ENCODE data around the gene GRID1.

Gene GRID1

DNA sequence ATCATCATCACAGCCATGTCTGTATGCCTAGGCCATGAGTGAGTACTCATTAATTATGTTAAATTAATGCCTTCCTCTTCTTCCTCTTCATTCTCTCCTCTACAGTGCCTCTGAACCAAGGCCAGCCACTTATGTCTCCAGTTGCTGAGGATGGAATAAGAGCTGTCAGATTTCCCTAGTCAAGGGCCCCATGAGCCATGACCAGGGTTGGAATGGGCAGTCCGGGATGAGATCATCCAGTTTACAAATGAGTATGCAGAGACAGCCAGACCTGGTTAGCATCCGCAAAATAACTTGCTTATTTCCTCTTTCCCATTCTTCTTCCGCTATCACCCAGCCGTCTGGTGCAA is 342.7 kb downstream of the GRID1 start:
- DNase-seq = no peak

DNA sequence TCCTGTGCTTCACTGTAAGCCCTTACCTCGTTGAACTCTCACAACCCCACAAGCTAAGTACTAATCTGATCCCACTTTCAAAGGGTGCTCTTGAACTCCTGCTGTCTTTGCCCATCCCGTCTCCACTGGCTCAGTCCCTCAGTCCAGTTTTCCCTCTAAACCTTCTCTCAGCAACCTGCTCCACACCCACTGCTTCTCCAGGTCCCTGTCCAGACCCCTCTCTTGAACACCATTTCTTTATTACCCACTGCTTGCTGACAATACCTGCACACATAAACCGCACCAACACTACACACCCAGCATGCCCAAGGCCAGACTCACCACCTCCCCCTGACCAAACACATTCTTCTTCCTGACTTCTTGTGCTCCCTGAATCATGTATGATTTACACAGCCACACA is 343.3 kb downstream of the GRID1 start:
- DNase-seq = no peak

DNA sequence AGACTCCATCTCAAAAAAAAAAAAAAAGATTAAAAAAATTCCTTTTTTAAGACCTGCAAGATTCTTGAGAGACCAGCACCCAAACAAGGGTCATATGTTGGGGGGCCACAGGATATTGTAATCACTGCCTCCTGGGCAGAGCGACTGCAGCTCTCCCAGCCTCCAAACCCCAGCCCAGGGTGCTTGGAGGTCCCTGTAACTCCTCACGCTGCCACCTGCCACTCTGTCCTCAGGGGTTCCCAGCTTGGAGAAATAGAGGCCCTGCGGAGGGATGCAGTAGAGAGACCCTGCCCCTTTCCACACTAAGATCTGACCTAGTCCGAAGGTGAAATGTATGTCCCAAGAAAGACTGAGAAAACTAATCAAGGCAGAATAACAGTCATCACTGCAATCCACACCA is 343.7 kb downstream of the GRID1 start:
- no peak for DNase-seq

DNA sequence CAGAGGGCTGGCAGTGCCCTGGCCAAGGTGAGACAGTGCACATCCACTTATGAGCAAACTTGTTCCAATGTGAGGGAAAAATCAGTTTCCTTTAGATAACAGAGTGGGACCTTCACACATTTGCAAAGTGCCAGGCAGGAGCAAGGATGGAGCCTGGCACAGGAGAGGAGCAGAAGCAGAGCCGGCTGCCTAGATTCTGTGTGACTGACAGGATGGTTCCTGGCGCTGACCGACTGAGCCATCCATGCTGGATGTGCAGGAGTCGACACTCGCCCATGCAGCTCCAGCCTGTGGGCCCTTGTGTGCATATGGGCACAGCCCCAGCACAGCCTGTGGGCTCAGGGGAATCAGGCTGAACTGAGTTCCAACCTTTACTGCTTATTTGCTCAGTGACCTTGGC is 346.5 kb downstream of the GRID1 start:
- no peak for DNase-seq

DNA sequence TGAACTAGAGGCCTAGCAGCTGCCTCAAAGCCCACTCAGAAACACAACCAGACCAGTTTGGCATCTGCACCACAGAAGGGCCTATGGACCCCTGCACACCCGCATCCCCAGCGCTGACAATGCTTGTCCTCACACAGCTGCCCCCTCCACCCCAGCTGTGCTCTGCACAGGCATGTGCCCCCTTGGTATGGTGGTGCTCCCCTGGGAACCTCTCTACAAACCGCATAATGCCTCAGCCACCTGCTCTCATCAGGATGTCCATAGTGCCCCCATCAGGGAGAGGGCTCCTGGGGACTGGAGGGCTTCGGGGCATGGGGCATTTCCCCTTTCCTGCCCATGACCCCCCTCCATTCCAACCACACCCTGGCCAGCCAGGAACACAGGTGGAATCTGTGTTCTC is 347.5 kb downstream of the GRID1 start:
- no peak for DNase-seq

DNA sequence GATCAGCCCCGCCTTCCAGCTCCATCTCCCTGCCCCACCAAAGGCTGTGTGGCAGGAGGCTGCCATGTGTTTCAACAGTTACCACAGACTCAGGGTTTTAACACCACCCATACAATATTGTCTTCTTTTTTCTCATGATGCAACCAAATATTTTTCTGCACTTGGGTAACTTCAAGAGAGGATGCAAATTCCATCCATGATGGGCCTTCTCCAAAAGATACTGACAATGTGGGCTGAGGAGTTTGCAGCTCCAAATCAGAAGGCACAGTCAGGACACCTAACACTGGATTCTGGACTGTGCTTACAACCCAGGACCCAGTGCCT is 347.9 kb downstream of the GRID1 start:
- DNase-seq = no peak

DNA sequence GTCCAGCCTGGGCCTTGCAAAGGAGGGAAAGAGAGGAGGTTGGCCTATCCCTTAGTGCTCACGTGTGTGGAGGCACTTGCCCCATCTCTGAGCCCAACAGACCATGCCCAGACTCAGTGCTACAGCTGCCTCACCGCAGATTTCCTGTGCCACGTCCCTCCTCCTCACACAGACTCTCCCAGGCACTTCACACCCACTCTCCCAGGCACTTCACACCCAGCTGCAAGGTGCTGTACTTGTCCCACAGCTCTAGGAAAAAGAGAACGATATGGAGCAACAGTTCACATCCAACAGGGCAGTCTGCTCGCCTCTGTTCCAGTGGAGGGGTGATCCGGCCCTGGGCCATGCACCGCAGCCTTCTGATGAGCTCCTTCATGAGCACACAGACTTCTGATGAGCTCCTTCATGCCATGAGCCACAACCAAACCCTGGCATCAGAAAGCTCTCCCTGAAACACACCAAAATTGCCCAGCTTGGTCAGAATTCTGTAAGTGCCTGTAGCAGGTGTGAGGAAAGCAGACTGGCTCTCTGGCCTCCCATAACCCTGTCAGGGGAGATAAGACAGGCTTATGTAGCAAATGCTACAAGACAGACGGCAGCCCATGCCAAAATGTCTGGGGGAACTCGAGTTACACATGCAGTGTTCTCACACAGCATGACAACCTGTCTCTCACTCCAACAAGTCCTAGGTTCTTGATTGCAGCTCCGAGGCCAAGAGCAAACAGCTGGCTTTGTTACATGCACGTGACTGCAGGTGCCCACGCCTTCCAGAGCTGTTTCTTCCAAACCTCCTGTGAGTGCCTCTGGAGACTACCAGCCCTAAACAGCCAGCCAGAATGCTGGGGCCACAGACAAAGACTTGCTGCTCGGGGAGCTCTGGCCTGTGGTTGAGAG is 348.5 kb downstream of the GRID1 start:
- DNase-seq = no peak

DNA sequence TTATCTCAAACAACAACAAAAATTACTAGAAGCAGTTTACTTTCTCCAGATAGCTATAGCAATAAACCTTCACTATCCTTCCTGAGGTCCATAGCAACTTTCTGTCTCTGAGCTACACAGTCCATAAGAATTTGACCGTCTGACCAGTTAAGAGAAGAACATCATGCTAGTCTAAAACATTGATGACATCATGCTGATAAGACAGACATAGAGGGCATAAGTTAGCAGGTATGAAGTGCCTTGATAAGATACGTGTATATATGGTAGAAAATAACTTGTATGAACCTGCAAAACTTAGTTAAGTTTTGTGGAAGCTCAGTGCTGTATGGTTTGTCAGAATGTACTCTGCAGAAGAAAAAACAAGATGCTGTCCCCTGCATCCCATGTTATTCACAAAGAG is 353.0 kb downstream of the GRID1 start:
- DNase-seq = no peak

DNA sequence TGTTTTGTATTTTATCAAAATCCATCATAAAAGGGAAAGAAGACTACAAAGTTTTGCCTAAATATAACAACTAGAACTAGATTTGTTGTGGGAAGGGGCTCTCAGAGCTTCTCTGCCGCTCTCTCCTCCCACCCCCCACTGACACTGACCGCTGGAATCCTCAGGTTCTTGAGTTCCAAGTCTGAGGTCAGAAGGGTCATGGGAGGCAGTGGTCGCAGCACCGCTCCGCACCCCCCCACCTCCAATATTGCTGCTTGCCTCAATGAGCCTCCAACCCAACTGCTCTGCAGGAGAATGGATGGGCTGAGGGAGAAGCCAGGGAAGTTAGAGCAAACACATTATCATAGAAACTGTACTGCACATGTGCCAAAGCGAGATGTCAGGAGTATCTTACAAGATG is 359.4 kb downstream of the GRID1 start:
- DNase-seq = no peak

DNA sequence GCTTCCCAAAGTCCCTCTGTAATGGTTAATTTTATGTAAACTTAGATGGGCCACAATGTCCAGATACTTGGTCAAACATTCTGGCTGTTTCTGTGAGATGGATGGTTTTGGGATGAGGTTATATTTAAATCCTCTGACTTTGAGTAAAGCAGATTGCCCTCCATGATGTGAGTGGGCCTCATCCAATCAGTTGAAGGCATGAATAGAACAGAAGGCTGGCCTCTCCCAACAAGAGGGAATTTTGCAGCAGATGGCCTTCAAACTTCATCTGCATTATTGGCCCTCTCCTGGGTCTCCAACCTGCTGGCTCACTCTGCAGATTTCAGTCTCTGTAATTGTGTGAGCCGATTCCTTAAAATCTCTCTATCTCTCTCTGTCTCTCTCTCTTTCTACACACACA is 362.3 kb downstream of the GRID1 start:
- DNase-seq = no peak

DNA sequence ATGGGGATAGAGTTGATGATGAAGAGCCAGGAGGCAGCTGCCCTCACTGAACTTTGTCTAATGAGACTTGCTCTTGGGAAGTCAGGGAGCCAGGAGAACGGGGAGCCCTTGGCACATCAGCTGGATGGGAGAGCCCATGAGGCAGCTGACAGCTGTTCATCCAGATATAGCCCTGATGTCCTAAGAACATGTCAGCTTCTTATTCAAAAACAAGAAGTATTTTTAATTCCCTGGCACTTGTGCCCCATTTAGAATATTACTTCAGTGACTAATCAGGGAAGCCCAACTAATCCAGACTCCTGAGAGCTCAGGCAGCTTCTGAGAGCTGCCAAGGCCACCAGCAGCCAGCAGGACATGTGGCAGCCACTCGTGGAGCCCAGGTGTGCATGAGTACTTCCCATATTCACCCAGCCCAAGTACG is 363.4 kb downstream of the GRID1 start:
- DNase-seq = no peak

DNA sequence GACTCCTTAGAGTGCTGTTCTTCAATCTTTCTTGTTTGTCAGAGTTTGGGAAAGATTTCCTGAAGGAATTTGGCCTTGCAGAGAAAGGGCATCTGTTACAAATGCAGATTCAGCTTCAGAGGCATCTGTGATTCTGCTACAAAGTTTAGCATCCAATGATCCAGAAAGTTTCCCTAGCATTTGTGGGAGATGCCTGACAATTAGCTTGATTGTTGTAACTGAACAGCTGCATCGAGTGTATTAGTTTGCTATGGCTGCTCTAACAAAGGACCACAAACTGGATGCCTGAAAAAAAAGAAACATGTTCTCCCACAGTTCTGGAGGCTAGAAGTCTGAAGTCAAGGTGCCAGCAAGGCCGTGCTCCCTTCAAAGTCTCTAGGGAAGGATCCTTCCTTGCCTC is 365.1 kb downstream of the GRID1 start:
- no peak for DNase-seq

DNA sequence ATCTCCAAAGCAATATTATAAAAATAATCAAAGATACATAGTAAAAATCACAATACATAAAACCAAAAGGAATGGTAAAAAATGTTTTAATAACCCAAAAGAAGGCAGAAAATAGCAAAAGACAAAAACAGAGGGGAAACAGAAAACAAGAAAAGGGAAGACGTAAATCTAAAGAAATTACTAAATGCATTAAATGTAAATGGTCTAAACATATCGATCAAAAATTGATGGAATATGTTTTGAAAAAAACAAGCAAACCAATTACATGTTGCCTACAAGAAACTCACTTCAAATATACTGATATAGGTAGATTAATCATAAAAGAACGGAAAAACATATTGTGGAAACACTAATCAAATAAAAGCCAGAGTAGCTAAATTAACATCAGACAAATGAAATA is 369.1 kb downstream of the GRID1 start:
- DNase-seq = no peak

DNA sequence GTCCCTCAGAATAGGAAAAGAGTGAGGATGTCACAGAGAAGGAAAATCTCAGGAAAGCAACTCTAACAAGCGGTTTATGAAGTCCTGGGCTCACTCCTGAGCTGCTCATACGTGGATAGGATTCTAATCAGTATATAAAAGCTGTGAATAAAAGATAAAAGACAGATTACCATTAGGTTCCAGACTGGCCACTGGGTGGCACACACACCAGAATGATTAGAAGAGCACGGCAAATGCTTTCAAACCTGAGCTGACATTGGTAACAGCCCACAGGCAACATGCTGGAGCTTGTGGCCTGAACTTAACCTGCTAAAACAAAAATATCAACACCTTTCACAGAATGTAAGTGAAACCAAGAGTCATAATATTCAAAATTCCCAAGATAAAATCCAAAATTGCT is 370.8 kb downstream of the GRID1 start:
- DNase-seq = peak in 1 of 6 experiments; percentile 1

DNA sequence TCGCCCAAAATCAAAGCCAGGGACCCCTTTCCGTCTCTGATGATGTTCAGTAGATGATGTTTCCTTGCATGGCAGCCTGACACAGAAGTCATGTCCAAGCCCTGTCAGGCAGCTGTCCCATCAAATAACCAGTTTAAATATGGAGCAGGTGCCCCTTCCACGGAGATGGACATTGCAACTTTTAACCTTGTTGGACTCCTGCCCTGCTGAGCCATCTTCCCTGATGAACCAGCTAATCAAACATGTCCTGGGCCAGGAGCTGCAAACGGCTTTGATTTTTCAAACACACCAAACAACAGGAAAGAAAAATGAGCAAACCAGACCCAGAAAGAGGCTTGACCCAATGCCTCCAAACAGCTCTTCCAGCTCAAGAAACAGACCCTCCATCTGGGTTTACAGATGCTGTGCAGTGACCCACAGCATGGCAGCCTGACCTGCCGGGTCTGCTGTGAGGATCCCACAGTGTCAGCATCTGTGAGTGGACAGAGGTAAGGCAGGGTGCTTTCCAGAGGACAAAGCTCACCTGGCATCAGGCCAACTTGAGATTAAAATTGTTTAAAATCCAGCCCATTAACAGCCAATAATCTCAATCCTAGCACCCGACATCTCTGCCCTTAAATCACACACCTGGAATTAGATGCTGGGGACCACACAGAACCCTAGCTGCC is 372.6 kb downstream of the GRID1 start:
- DNase-seq = no peak

DNA sequence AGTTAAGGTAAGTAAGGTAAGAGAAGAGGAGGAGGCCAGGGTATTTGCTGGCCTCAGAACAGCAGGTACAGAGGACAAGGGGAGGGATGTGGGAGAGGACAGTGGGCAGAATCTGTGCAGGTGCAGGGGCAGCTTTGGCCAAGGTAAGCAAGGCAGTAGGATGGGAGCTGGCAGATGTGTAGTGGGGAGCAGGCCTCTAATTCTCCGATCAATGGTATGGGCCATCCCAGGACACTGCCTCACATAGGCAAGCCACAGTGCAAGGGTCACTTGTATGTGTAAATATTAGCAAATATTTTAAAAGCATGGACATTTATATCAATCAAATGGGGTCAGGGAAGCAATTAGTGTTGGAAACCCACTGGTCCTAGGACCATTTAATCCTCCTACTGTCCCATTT is 373.5 kb downstream of the GRID1 start:
- no peak for DNase-seq

DNA sequence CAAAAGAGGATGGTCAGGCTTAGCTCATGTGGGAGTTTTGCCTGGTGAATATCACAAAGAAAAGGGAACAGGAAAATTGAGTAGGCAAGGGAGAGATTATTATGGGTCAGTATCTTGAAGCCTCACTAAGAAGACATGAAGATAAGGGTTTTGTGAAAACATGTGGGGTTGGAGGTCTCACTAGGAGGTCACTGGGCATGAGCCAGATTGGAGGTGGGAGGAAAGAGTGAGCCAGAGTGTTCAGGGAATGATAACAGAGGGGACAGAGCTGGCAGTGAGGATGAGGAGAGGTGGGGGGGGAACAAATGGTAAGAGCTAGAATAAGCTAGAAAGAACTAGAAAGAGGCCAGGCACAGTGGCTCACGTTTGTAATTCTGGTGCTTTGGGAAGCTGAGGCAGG is 374.3 kb downstream of the GRID1 start:
- no peak for DNase-seq

DNA sequence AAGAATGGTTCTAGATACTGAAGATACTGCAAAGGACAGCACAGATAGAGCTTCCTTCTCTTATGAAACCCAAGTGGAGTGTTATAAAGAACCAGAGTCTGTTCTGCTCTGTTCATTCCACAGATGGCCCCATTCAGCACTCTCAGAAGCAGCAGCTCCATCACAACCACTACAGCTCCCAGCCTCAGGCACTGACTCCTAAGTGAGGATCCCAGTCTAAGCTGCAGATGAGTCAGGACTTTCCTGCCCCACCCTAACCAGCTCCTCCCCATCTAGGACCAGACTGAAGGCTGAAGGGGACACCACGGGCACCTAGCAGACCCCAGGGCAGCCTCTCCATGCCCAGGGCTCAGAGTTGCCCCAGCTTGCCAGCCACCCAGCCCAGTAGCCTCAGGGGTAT is 379.8 kb downstream of the GRID1 start:
- no peak for DNase-seq

DNA sequence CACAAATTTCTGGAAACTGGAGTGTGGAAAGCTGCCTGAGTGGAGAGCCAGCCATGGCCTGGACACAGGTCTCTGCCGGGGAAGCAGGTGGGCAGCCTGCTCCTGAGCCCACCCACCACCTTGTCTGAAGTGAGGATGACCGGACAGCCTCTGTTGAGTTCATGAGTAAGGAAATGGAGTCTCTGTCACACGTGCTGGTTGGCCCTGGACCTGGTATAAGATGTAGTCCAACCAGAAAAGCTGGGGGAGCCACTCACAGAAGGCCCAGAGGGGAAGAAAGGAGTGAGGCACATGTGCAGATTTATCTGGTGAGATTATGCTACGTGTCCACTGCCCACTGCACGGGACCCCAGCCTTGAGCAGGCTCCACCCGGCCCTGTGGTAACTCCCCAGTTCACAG is 383.5 kb downstream of the GRID1 start:
- DNase-seq = no peak

DNA sequence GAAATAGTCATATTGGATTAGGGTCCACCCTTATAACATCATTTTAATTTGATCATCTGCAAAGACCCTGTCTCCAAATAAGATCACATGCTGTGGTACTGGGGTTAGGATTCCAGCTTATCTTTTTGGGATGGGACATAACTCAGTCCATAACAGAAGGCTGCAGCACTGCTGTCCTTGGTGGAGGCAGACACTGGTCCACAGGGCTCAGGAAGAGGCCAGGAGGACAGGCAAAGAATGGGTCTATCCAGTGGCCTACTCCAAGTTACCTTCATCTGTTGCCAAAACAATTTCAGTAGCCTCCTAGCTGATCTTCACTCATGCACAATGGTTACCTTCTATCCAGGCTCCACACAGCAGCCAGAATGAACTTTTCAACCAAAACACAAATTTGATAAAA is 387.0 kb downstream of the GRID1 start:
- no peak for DNase-seq

DNA sequence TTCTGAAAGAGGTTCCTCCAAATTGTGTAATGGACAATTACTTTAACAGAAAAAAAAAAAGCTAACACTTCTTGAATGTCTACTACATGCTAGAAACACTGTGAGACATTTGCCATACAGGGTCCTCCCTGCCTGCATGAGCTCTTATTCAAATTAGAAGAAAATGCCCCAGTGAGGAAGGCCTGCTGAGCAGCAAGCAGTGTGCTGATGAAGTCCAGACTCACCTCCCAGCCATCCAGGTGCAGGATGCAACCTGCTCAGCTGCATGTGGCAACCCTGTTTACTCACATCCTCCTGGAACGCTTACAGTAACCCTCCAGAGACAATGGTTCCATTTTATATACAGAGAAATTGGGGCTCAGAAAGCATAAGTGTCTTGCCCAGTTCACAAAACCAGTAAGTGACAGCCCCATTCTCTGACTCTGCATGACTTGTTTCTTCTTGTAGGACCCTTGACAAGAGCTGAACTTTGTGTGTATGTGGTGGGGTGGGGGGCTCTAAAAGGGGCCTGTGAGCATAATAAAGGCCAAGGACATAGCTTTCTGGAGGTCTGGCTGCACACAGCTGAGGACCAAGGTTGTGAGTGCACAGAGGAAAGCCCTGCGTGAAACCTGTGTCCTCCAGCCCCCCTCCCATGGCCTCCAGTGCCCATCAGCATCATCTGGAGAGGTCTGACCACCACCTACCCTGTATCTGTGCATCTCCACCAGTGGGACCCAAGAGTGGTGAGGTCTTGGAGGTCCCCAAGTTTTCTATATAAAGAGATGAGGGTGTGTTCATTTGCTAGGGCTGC is 387.8 kb downstream of the GRID1 start:
- DNase-seq = no peak

DNA sequence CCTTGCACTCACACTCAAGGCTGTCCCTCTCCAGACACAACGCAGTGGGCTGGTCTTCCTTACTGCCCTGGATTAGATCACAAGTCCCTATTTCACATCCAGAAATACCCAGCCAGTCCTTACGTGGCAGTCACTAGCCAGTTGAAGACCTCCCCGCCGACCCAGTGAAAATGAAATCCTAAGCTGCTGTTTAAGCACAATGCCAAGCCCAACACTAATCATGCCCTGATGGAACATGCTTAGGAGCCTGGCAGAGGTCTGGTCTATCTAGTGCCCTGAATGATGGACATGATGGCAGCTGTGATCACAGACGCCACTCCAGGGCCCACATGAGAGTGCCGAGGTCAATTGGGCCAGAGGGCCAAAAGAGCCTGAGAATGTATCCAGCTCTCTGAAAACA is 389.0 kb downstream of the GRID1 start:
- no peak for DNase-seq

DNA sequence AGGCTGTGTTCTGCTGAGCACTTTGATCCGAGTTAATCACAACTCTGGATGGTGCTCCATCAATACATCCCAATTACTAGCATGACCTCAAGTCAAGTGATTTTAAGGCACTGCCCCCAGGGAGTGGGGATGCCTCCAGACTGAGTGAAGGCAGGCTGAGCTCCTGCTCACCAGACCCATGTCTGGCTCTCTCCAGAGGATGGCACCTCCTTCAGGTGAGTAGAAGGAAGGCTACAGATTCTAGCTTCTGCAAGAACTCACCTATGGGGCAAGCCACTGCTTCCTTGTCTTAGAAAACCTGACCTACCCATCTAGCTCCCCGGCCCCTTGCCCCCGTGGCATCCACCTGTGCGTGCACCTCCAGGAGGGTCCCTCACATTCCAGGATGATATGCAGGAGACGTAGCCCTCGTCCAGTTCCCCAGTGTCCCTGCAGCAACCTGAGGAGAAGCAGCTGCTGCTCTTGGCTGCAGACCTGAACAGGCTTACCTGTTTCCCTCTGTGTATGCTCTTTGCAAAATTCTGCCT is 390.3 kb downstream of the GRID1 start:
- DNase-seq = no peak

DNA sequence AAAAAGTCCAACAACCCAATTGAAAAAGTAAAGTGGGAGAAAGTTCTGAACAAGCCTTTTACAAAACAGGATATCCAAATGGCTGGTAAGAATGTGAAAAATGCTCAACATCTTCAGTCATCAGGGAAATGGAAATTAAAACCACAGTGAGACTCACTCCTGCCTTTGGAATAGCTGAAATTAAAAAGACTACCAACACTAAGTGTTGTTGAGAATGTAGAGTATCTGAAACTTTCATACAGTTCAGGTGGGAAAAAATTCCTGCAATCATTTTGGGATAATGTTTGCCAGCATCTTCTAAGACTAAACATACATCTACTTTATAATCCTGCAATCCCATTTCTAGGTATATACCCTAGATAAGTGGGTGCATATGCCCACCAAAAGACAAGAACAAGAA is 395.1 kb downstream of the GRID1 start:
- DNase-seq = no peak

All from stimulated activated naive CD4-positive, alpha-beta T cell (primary cell).